NCI-H774 (cell line): ENCODE results near the gene SH3RF3.

Source experiments
- DNase-seq: peaks from one replicate; lab custom pipeline; 2025; lab: John Stamatoyannopoulos, UW

The SH3RF3 gene

DNA sequence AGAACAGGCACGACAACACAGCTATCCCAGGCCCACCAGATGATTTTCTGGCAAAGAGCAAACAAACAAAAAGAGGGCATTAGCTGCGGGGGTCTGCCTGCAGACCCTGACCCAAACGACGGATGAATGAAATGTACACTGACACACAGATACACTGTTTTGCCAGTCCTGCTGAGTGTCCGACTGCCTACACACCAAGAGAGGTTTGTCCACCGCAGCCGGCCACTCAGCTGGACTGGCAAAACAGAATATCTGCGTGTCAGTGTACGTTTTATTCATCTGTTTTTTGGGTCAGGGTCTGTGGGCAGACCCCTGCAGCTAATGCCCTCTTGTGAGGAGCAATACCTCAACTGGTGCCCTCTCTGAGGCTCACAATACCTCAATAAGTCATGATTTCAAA is 10.7 kb upstream of the SH3RF3 start:
- DNase-seq, result no peak

DNA sequence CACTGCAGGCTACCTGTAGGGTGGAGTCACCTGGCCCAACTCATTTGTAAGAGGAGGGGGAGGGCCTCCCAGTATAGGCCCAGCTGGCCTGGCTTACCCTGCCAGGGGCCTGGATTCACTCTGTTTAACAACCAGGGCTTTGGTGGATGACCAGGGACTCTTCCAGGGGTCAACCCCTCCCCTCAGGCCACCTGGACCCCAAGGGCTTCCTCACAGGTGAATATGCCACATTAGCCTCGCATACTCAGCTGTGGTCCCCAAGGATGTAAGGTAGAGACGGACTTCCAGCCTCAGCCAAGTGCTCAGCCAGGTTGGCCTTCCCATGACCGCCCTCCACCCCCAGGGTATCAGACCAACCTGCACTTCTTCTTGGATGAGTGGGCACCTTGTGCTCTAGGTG is 8.8 kb upstream of the SH3RF3 start:
- no peak for DNase-seq

DNA sequence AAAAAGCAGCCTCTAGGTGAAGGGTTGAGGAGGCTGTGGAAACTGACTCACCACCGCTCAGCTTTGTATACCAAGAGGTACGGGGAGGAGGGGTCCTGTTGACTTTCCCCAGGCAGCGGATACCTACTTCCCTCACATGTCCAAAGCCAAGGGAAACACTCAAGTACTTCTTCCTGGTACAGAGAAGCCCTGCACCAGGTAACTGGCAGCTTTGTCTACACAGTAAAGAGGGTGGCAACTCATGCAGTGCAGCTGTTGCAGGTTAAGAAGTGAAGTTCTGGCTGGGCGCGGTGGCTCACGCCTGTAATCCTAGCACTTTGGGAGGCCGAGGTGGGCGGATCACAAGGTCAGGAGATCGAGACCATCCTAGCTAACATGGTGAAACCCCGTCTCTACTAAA is 8.3 kb upstream of the SH3RF3 start:
- DNase-seq, result peak; percentile 32

GRCh38 chr2:109123586-109124201 is 5.3 kb upstream of the SH3RF3 start:
- DNase-seq, result no peak

DNA sequence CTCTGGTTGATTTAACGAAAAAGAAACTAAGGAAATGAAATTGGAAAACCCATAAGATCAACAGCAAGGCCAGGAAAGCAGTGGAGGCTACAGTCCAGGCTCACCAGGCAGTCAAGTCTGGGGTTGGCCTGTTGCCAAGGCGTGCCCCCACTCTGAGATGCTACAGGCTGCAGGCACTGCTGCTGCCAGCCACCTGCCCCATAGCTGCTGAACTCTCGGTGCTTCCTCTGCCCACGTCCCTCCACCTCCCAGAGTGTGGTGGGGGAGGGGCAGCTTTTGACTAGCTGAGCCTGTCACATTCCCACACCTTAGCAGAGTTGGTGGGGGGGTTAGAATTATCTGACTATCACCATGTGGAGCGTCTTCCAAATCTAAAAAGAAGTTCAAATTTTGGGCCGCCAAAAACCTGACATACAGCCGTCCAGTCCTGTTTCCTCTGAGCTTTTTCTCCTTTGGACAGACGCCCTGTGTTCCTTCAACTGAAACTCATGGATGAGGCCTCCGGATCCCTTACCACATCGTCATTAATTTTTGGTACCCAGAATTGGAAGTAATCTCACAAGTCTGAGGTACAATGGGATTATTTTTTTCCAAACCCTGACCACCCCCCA is 3.9 kb upstream of the SH3RF3 start:
- no peak for DNase-seq

- no peak for DNase-seq
These were observed 3.2 kb upstream of the SH3RF3 start for GRCh38 chr2:109125593-109126500.

DNA sequence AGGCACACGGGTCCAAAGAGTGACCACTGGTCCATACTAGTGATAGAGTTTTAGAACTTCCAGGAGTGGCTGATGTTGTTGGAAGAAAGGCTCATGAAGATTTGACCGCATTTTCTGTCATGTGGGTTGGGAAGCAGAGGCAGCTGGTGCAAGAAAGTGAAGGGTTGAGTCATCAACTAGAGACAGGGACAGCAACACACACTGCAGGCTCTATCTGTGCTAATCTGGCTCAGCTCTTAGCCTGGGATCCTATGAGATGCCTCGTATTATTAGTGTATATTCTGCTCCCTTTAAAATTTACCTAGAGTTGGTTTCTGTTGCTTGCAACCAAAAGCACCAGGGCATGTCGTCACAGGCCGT is 2.5 kb upstream of the SH3RF3 start:
- no peak for DNase-seq

- DNase-seq, result no peak
These were observed 1.4 kb upstream of the SH3RF3 start for GRCh38 chr2:109127556-109127955.

DNA sequence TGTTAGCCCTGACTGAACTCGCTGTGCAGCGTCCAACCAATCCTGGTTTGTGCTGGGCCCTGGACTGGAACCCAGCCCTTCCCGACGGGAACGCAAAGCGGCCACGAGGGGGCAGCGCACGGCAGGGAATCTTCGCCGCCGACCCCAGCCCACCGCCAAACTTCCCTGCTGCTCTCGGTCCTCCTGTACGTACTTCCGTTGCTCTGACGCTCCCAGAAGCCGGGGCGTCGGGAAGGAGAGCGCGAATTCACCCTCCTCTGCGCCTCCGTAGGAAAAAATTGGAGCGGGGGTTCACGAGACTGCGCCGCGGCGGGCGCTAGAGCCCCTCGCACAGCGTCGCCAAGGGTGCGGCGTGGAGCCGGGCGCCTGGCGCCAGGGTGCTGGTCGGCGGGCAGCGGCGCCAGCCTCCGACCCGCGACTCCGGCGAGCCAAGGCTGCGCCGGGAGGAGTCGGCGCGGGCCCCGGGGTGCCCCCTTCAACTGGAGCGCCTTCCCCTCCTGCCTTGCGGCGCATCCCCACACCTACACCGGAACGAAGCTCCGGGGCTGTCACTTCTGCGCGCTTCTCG is 873 bp upstream of the SH3RF3 start:
- DNase-seq, result peak; percentile 75

DNA sequence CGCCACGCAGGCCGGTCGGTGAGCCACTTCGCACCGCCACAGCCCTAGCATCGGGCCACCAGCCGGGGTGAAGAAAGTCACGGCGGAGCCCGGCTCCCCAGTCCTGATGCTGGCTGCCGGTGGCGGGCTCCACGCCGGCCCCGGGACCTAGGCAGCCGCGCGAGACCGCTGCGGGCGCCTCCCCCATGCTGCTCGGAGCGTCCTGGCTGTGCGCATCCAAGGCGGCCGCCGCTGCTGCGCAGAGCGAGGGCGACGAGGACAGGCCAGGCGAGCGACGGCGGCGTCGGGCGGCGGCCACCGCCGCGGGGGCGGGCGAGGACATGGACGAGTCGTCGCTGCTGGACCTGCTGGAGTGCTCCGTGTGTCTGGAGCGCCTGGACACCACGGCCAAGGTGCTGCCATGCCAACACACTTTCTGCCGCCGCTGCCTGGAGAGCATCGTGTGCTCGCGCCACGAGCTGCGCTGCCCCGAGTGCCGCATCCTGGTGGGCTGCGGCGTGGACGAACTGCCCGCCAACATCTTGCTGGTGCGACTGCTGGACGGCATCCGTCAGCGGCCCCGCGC is 433 bp downstream of the SH3RF3 start:
- no peak for DNase-seq

GRCh38 chr2:109129921-109130722 is 1.1 kb downstream of the SH3RF3 start:
- DNase-seq, result no peak

- DNase-seq, result no peak
These were observed 1.7 kb downstream of the SH3RF3 start for GRCh38 chr2:109130723-109130995.

GRCh38 chr2:109131777-109132176 is 2.8 kb downstream of the SH3RF3 start:
- DNase-seq, result no peak

DNA sequence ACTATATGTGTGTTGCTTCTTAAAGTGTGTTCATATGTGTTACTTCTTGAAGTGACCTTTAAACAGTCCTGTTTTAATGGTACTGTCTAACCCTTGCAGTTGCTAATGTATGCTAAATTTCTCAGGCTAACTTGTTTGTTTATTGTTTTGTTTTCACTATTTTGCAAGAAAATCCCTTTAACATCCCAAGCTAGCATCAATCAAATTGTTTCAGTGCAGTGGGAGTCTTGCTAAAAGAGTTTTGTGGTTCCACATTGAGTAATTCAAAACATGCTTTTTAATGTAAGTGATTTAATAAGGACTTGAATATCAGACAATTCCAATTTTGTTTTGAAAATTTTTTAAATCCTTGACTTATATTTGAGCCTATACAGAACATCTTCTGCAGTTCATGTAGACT is 3.6 kb downstream of the SH3RF3 start:
- no peak for DNase-seq

DNA sequence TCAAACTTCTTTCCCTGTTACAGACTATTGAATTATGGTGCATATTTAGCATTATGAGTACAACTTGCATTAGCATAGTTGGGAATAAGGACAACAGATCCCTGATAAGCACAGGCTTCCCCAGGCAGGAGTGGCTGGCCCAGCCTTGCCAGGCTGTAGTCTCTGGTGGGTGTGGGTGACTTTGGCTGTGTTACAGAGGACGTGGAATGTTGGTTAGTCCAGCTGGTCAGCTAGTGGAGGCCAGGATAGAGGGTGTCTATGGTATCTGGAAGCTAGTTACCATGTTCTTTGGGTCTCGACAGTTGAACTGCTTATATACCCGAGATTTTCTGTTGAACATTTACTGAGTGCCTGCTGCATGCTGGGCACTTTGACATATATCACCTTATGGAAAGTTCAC is 4.7 kb downstream of the SH3RF3 start:
- DNase-seq, result no peak

- DNase-seq, result no peak
These were observed 5.8 kb downstream of the SH3RF3 start for GRCh38 chr2:109134741-109135358.

GRCh38 chr2:109135359-109136197 is 6.6 kb downstream of the SH3RF3 start:
- no peak for DNase-seq

DNA sequence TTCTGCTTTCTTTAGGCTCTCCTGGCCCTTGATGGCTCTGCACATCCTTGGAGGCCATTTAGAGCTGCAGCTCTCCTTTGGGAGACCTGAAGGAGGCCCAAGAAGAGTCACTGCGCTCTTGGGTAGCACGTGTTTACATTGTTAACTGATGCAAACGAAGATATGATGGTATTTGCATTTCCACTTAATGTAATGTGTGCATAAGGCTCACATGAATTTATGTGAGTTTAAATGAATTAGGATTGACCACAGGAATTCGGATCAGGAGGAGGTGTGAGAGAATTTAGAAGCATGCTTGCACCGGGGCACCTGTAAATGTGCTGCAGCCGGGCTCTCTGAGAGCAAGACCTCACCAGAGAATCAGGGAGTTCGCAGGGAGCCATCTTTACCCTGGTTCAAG is 7.5 kb downstream of the SH3RF3 start:
- no peak for DNase-seq

DNA sequence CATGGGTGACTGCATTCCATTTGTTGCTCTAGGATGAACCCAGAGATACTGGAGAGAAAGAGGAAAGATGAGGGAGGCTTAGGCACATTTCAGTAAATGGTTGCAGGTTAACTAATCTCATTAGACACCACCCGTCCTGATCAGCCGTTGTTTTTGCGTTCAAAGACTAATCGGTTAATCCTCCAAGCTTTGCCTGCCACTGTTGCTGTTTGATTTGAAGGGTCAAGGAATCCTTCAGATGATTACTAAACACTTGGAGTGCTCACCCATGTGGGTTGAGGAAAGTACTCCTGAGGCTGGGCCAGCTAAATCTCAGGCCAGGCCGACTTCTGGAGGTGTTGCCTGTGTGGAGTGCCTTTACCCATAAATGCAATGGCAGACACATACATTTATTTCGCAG is 8.6 kb downstream of the SH3RF3 start:
- no peak for DNase-seq

GRCh38 chr2:109138449-109138848 is 9.4 kb downstream of the SH3RF3 start:
- no peak for DNase-seq

DNA sequence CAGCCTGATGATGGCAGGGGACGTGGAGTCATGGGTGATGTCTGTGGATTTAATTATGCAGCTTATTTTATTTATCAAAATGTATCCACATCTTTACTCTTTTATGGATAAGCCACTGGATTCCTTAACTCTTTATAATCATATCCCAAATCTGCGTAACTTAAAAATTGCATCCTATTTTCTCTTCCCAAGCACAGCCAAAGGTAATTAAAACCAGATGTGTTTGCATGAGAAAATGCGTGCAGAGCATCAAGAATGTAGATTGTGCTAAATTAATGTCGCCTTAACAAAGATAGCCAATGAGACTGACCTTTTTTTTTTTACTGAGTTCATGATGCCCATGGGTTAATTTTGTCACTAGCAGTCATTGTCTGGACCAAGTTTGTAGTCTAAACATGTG is 10.0 kb downstream of the SH3RF3 start:
- DNase-seq, result no peak
